DMS153 treated with DMSO at 0.1 percent for 48 hours (cell line): ENCODE results near the gene RASSF3.
"Not testable (repeated sequence)": the region's sequence is repeated elsewhere in the genome, so short reads cannot be mapped to it uniquely, and the experiment has no call there.

Experiments used
- DNase-seq: peaks from one replicate; lab custom pipeline; 2025; ENCODE audit not compliant: unreplicated experiment; lab: John Stamatoyannopoulos, UW

RASSF3 gene

GRCh38 chr12:64633011-64633939, 23.0 kb downstream of the RASSF3 start:
- DNase-seq, result no peak

- DNase-seq, result no peak
These were observed 23.6 kb downstream of the RASSF3 start for GRCh38 chr12:64633940-64634337.

DNA sequence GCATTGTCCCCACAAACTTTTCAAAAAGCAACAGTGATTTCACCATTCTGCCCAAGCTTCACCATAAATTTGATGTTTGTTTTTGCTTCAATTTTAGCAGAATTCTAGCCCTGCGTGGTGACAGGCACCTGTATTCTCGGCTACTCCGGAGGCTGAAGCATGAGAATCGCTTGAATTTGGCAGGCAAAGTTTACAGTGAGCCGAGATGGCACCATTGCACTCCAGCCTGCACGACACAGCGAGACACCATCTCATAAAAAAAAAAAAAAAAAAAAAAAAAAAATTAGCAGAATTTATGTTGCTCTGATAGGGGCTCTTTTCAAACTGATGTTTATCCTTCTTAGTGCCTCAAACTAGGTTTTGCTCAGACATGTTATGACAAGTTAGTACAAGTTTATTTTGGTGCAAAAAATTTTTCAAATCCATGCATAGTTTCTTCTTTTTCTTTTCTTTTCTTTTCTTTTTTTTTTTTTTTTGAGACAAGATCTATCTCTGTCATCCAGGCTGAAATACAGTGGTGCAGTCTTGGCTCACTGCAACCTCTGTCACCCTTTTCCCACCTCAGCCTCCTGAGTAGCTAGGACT, 24.3 kb downstream of the RASSF3 start:
- DNase-seq, result no peak

GRCh38 chr12:64635356-64635998, 25.2 kb downstream of the RASSF3 start:
- DNase-seq, result no peak

- DNase-seq, result no peak
These were observed 26.6 kb downstream of the RASSF3 start for GRCh38 chr12:64636856-64637255.

DNA sequence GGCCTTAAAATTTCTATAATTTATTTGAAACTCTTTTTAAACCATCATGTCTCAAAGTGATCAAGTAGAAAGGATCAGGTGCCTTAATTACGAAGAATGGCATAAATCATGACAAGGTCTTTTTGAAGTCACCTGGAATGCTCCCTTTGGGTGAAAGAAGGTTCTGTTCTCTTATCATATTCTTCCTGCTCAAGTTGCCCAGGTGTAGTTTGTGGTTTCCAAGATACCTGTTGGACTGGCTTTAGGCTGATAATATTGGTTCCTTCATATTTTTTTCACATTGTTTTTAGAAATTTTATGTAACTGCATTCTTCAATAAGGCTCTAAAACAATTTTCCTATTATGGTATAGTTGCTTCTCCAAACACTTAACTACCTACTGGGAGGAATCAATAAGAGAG, 29.2 kb downstream of the RASSF3 start:
- no peak for DNase-seq

GRCh38 chr12:64646318-64646717, 36.0 kb downstream of the RASSF3 start:
- no peak for DNase-seq

DNA sequence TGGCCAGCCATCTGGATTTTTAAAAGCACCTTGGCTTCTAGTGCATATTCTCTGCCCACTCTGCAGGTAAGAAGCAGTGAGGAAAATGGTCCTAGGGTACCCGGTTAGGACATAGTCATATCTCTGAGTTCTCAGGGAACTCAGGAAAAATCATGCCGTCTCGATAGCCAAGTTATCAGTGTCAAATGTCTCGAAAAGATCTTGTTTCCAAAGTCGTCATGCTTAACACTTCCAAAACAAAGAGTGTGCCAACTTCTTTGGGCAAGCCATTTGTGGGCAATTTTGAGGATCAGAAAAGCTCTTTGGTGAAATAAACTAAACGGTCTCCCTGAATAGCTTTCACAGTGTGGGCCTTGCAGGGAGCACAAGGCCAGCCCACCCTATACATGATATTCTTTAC, 39.2 kb downstream of the RASSF3 start:
- DNase-seq, result no peak

DNA sequence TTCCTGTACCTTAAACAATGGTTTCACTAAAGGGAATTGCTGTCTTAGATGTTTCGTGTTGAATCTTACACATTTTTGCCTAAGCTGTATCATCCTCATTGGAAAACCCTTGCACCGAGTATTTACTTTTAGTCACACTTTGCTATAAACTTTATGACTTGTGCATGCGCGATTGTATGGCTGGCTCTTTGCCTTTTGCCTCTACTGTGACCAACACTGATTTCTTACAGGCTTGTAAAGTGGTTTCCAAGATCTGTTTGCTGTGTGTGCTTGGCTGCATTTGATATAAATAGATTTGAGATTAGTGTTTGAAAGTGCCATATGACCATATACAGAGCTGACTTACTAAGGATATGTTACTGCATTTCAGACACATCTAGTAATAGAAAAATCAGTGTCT, 40.5 kb downstream of the RASSF3 start:
- no peak for DNase-seq

DNA sequence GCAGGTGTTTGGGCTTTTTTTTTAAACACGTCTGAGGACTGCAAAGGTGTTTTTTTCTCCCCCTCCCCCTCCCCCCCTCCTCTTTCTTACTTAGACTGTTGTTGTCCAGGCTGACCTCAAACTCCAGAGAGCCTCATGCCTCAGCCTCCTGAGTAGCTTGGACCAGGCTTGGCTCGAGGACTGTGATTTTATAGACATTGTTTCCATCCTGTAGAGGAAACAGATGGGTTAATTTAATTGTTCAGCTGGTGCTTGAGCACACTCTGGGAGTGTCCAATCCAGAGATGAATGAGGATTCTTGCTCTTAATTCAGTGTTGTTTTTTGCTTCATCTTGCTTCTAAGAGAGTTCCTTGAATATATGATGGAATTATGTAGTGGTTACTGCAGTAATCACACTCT, 42.1 kb downstream of the RASSF3 start:
- no peak for DNase-seq

DNA sequence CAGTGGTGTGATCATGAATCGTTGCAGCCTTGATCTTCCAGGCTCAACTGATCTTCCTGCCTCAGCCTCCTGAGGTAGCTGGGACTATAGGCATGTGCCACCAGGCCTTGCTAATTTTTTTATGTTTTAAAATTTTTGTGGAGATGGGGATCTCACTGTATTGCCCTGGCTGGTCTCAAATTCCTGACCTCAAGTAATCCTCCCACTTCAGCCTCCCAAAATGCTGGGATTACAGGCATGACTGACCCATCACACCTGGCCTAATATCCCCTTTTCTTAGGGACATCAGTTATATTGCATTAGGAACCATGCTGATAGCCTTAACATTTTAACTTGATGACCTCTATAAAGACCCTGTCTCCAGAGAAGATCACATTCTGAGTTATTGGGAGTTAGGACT, 42.8 kb downstream of the RASSF3 start:
- no peak for DNase-seq

GRCh38 chr12:64653907-64654306, 43.6 kb downstream of the RASSF3 start:
- DNase-seq, result not testable (repeated sequence)

DNA sequence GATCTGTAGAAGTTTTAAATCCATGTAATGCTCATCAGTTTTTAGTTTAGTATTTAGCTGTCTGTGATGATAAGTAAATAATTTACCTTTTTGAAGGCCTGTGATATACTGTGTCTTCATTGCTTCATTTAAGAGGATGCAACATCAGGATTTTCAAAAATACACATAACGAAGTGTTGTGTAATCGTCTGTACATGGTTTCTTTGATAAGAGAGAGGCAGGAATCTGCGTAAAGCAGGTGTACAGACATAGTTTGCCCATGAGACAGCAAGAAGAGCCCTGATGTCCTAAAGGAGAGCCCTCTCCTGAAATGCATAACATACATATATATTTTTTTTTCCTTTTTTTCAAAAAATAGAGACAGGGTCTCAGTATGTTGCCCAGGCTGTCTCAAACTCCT, 44.8 kb downstream of the RASSF3 start:
- no peak for DNase-seq

DNA sequence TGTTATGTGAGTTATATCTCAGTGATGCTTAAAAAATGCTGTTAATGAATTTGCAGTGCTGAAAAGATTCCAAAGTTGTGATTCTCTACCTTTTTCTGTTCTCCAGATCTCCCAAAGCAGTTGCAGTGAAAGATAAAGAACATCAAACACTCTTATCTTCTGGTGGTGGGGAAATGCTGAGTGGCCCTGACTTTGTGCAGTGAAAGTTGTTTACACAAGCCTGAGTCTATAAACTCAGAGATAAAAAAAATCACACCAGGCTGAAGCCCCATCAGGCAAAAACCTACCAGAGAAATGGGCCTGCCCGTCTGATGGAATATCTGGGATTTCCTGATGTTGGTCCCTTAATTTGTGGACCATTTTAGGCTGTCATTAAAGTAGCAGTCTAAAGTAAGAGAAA, 46.1 kb downstream of the RASSF3 start:
- no peak for DNase-seq

DNA sequence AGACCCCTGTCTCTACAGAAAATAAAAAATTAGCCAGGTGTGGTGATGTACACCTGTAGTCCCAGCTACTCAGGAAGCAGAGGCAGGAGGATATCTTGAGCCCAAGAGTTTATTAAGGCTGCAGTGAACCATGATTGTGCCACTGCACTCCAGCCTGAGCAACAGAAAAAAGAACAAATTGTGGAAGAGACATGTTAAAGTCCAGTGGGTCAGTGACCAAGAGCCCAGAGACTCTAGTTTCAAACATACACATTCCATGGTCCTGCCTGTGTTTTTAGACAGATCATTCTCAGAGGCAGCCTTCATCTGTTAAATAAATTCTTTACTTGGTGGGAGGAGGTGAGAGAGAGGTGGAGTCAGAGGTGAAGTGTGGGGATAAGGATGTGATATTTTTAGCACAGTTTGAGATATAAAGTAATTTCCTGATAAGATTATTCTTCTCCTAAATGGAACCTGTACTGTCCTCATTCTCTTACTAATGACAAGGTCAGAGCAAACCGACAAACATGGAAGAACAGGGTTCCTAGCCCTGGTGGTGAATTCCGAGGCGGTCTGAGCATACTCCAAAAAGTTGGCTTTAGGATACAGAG, 48.7 kb downstream of the RASSF3 start:
- no peak for DNase-seq

DNA sequence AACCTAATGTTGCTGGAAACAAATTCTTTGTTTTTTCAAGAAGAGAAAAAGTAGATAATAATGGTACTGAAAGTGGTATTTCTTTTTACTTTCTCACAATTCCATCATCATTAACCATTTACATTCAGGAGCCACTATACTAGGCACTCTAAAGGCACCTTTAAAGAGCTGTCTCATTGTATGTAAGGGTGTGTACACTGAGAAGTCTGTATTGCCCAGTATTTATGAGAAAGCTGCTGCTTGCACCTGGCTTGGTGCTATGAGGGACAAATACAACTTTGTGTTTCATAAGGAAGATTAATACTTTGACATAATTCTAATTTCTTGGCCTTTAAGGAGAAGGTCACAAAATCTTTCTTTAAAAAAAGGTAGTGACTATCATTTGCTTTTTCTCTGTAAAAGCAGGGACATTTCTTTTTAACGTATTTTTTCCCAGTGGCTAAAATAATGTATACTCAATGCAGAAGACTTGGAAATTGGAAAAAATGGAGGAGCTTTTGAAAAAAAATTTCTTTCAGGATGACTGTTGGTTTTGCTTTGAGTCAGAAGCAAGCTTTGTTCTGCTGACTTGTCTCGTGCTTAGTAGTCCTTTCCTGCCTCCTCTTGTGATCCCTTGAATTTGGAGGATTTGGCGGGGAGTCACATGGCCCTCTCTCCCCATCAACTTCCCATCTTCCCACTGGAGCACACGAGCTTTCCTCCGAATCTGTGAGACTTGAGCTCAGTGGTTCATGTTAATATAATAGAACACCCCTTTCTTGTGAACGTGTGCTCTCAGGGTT, 50.1 kb downstream of the RASSF3 start:
- no peak for DNase-seq

DNA sequence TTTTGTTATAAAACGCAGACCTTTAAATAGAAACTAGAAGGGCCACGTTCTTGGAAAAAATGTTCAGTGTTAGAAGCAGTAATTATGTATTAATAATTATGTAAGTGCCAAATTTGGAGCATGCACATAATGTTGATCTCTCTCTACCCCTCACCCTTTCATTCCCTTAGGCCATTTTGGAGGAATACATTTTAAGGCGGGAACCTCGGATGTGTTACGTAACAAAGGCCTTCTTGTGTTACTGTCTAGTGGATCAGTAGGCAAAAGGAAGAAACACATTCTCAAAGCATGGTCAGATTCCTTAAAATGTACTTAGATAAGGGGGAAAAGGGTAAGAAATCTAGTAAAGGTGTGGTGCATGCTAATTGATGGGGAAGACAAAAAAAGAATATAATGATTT, 52.7 kb downstream of the RASSF3 start:
- DNase-seq, result no peak

GRCh38 chr12:64665514-64665913, 55.2 kb downstream of the RASSF3 start:
- DNase-seq, result no peak

- no peak for DNase-seq
These were observed 56.0 kb downstream of the RASSF3 start for GRCh38 chr12:64666054-64666914.

DNA sequence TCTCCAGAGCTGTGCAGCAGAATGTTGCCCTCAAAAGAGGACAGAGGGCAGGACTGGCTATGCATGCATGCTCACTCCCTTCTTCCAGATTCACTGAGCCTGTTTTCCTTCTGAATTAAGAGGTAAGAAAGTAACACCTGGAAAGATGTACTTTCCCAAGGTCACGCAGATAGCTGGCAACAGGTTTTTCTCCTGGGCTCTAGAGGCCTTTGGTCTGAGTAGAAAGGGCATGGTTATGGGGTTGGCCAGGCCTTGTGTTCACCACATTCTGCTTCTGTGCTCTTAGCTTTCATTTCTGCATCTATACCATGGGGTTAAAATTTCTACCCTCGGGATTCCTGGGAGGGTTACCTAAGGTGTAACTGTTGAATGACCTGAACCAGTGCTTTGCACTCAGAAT, 57.5 kb downstream of the RASSF3 start:
- no peak for DNase-seq
